ENCODE data around the gene CMTM6.

GRCh38 chr3:32499585-32499984, 3.1 kb downstream of the CMTM6 start:
- TF ChIP-seq CTCF (IDR thresholded peaks at IDR 0.05; ENCODE audit: borderline replicate concordance, extremely low read depth, low read length, poor library complexity, severe bottlenecking), result no peak
- no peak for TF ChIP-seq EZH2 (IDR thresholded peaks at IDR 0.05; ENCODE audit: borderline replicate concordance, low read depth, low read length, severe bottlenecking)
